ENCODE data around the gene VPS26B.
"Not testable (repeated sequence)": the region's sequence is repeated elsewhere in the genome, so short reads cannot be mapped to it uniquely, and the experiment has no call there.

Gene VPS26B

GRCh38 chr11:134283461-134284230 is 59.2 kb downstream of the VPS26B start:
- DNase-seq = no peak

GRCh38 chr11:134284349-134284748 is 59.9 kb downstream of the VPS26B start:
- not testable (repeated sequence) for DNase-seq

- no peak for DNase-seq
Observed at GRCh38 chr11:134287561-134287960, 63.1 kb downstream of the VPS26B start.

GRCh38 chr11:134288486-134288885 is 64.0 kb downstream of the VPS26B start:
- no peak for DNase-seq

DNA sequence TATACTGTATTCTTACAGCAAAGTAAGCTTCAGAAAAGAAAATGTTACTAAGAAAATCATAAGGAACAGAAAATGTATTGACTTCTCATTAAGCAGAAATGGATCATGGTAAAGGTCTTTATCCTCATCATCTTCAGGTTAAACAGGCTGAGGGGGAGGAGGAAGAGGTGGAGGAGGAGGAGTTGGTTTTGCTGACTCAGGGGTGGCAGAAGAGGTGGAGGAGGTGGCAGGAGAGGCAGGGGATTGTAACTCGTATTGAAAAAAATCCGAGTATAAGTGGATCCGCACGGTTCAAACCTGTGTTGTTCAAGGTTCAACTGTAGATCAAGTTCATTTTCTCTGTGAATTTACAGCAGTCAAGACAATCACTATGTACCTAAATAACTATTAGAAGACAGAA is 64.7 kb downstream of the VPS26B start:
- DNase-seq = no peak

DNA sequence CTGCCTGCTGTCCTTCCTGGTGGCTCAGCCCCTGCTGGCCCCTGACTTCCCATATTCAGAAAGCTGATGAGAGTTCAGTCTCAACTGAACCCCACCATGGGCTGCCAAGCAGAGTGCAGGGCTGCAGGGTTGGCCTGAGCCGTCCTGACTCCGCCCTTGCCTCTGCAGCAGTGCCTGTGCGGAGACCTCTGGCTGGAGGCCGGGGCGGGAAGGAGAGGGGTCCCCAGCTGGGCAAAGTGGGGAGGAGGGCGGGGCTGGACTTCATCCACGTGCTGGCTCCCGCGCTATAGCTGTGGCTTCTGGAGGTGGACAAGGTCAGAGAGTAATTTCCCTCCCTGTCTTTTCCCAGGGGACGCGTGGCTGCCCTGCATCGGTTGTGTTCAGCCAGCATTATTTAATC is 65.3 kb downstream of the VPS26B start:
- DNase-seq = no peak

GRCh38 chr11:134290646-134291045 is 66.2 kb downstream of the VPS26B start:
- no peak for DNase-seq

- DNase-seq = no peak
Observed at GRCh38 chr11:134291196-134291595, 66.7 kb downstream of the VPS26B start.

GRCh38 chr11:134292661-134293060 is 68.2 kb downstream of the VPS26B start:
- DNase-seq = no peak

- no peak for DNase-seq
Observed at GRCh38 chr11:134293119-134294113, 68.9 kb downstream of the VPS26B start.

DNA sequence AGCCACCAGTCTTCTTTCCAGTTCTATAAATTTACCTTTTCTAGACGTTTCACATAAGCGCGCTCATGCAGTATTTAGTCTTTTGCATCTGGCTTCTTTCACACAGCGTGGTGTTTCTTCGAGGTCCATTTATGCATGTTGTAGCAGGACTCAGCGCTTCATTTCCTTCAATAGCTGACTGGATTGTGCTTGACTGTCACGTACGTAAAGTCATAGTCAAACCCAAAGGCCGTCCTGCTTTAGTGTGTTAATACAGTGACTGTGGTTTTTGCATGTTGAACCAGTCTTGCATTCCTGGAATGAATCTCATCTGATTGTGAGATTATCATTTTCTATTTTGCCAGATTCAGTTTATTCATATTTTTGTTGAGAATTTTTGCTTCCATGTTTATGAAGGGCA is 70.2 kb downstream of the VPS26B start:
- no peak for DNase-seq
